Breast epithelium (tissue), 4 donors: Measurements from ENCODE around the gene SLCO6A1. TPM values are rescaled to one million over a fixed set of nuclear protein-coding genes. Genes with fewer than 3 reads are reported as not detected.

Experiments used
- DNase-seq, 2 donors: peaks; one replicate each; pipeline ENCODE4 v3.0.0-alpha.2; 2019; ENCODE audit warnings: low spot score in 2 of 2
- H3K27ac ChIP-seq, 2 donors: fragments of 200-600 bp; sonication (generic) in 1 of 2; one replicate each; pipeline ENCODE4 v1.5.1; 2016 to 2019; ENCODE audit warnings: mild to moderate bottlenecking in 1 of 2
- H3K27me3 ChIP-seq, 2 donors: fragments of 200-600 bp; sonication (generic) in 1 of 2; one replicate each; pipeline versions ENCODE4 v1.5.1 to v1.6.0; 2017 to 2019; ENCODE audit warnings: control low read depth in 1 of 2, mild to moderate bottlenecking in 1 of 2
- H3K36me3 ChIP-seq: fragments of 200-600 bp; one replicate; pipeline ENCODE4 v1.5.1; 2019
- H3K4me1 ChIP-seq, 2 donors: fragments of 200-600 bp; sonication (generic); one replicate each; pipeline ENCODE4 v1.5.1; 2016 to 2019; ENCODE audit warnings: control low read depth in 1 of 2
- H3K4me3 ChIP-seq, 3 donors: fragments of 200-600 bp; sonication (generic); 1 replicate in 2 of 3; 2 replicates in 1 of 3; pipeline ENCODE4 v1.5.1; 2016 to 2019; ENCODE audit warnings: mild to moderate bottlenecking in 3 of 3, moderate library complexity in 2 of 3
- H3K9me3 ChIP-seq, 2 donors: fragments of 200-600 bp; sonication (generic) in 1 of 2; one replicate each; pipeline ENCODE4 v1.5.1; 2016 to 2019; ENCODE audit warnings: control low read depth in 1 of 2
- CTCF ChIP-seq, 3 donors: fragments of 450-650 bp; IDR thresholded peaks; one replicate each; pipeline ENCODE4 v1.5.1; 2016 to 2017; ENCODE audit warnings: antibody characterized with exemption in 3 of 3, mild to moderate bottlenecking in 3 of 3, moderate library complexity in 3 of 3
- POLR2A ChIP-seq: fragments of 450-650 bp; IDR thresholded peaks from one replicate; pipeline ENCODE4 v1.6.1; 2016; ENCODE audit warnings: antibody characterized with exemption, mild to moderate bottlenecking, moderate library complexity
- POLR2AphosphoS5 ChIP-seq, 3 donors: sonication (generic); formaldehyde crosslinking; IDR thresholded peaks; one replicate each; pipeline ENCODE4 v1.6.1; 2017; ENCODE audit warnings: antibody characterized with exemption in 3 of 3
- intact Hi-C: fragments of 100-400 bp; cut with DNase I; formaldehyde crosslinking; loops from one replicate; pipeline ENCODE4 v1.15.1; 2023; ENCODE audit warnings: low total_unique reads
- total RNA-seq, 3 donors: library from RNA; depleted of rRNA; stranded (reverse); fragments of >200 nt; gene quantifications; one replicate each; pipeline ENCODE4 v1.1.0, GENCODE V29; 2016

Gene SLCO6A1
- total RNA-seq, 3 donors from 2014 or later, result not detected

- intact Hi-C loops, result no loop called here
- H3K36me3 ChIP-seq, result no peaks in the 10 kb centered on the region
- no peaks in the 10 kb centered on the region for H3K9me3 ChIP-seq
- no peaks in the 10 kb centered on the region for H3K27me3 ChIP-seq
- no peak overlapping the region for H3K27ac ChIP-seq
- H3K4me1 ChIP-seq, result no peaks in the 10 kb centered on the region
- H3K4me3 ChIP-seq, result no peak overlapping the region
- no peak for TF ChIP-seq CTCF (IDR thresholded peaks at IDR 0.05)
- TF ChIP-seq POLR2AphosphoS5 (IDR thresholded peaks at IDR 0.05), result no peak
- TF ChIP-seq POLR2A, result no peak
- no peak for DNase-seq
These were observed 123.5 kb downstream of the SLCO6A1 start for GRCh38 chr5:102375272-102375671.

GRCh38 chr5:102368392-102368791 lies 130.4 kb downstream of the SLCO6A1 start:
- H3K4me3 ChIP-seq, result no peak overlapping the region
- no peaks in the 10 kb centered on the region for H3K36me3 ChIP-seq
- H3K9me3 ChIP-seq, result no peaks in the 10 kb centered on the region
- H3K4me1 ChIP-seq, result no peaks in the 10 kb centered on the region
- H3K27ac ChIP-seq, result no peak overlapping the region
- intact Hi-C loops, result no loop called here
- no peak for TF ChIP-seq CTCF (IDR thresholded peaks at IDR 0.05)
- no peak for TF ChIP-seq POLR2A
- no peak for TF ChIP-seq POLR2AphosphoS5 (IDR thresholded peaks at IDR 0.05)
- no peaks in the 10 kb centered on the region for H3K27me3 ChIP-seq
- DNase-seq, result no peak

- DNase-seq, result no peak
- no peaks in the 10 kb centered on the region for H3K36me3 ChIP-seq
- intact Hi-C loops, result no loop called here
- H3K4me1 ChIP-seq, result no peaks in the 10 kb centered on the region
- TF ChIP-seq POLR2AphosphoS5 (IDR thresholded peaks at IDR 0.05), result no peak
- TF ChIP-seq POLR2A, result no peak
- TF ChIP-seq CTCF (IDR thresholded peaks at IDR 0.05), result no peak
- H3K9me3 ChIP-seq, result no peaks in the 10 kb centered on the region
- no peak overlapping the region for H3K4me3 ChIP-seq
- H3K27ac ChIP-seq, result no peak overlapping the region
- no peaks in the 10 kb centered on the region for H3K27me3 ChIP-seq
These were observed 157.0 kb downstream of the SLCO6A1 start for GRCh38 chr5:102341681-102342288.

GRCh38 chr5:102324714-102325113 lies 174.1 kb downstream of the SLCO6A1 start:
- Histone ChIP-seq H3K9me3 (no peaks in the 10 kb centered on the region), H3K27ac (no peak overlapping the region), H3K4me1 (no peaks in the 10 kb centered on the region), H3K36me3 (no peaks in the 10 kb centered on the region), H3K27me3 (no peaks in the 10 kb centered on the region), H3K4me3 (no peak overlapping the region)
- no peak for DNase-seq
- TF ChIP-seq POLR2AphosphoS5 (IDR thresholded peaks at IDR 0.05) (no peak), POLR2A (no peak), CTCF (IDR thresholded peaks at IDR 0.05) (no peak)
- intact Hi-C loops, result no loop called here

Other genes with a start within 250 kb of the SLCO6A1 start
- under 1 TPM in 2 of 3 donors, not detected in 1; 0.66 to 0.73 TPM for gene SLCO4C1, start 202.7 kb downstream of the SLCO6A1 start, total RNA-seq